ENCODE measurements around the gene AGO1.
"Not testable (repeated sequence)": the region's sequence is repeated elsewhere in the genome, so short reads cannot be mapped to it uniquely, and the experiment has no call there.

Gene AGO1

GRCh38 chr1:35972631-35973030, 89.6 kb downstream of the AGO1 start:
- DNase-seq (ENCODE audit: low read depth): not testable (repeated sequence)

- no peak for DNase-seq (ENCODE audit: low read depth)
These were observed 97.1 kb downstream of the AGO1 start for GRCh38 chr1:35980090-35980489.

All from T follicular helper cell (primary cell).